Uterine smooth muscle cell (primary cell): ENCODE measurements around the gene PIAS3. TPM values are rescaled to one million over a fixed set of nuclear protein-coding genes. Genes with fewer than 3 reads are reported as not detected.

Experiments used
- total RNA-seq: library from RNA; depleted of rRNA; stranded (reverse); fragments of >200 nt; gene quantifications from 2 replicates; pipeline ENCODE4 v1.2.3, GENCODE V29; 2014

PIAS3 gene
- 6.3 and 7.7 TPM in 2 replicates for total RNA-seq

GRCh38 chr1:145858901-145859490 is at the start of gene PIAS3:
PIAS3 (minus strand) TSS chr1:145859081; CDS start chr1:145858990, 91 bp downstream.

GRCh38 chr1:145885738-145886287 is 26.9 kb upstream of the PIAS3 start, which contains the start of gene ANKRD35:
ANKRD35 (minus strand) TSS chr1:145885866; CDS start chr1:145885758, 108 bp downstream.

GRCh38 chr1:145845514-145846161 is 13.2 kb downstream of the PIAS3 start, which contains the start of gene NUDT17:
NUDT17 (plus strand) TSS chr1:145845630; CDS start chr1:145845641, 11 bp downstream.

GRCh38 chr1:145823565-145824498 is 35.0 kb downstream of the PIAS3 start, which contains the start of the genes POLR3C and RNF115:
POLR3C (plus strand) TSS chr1:145824200; CDS start chr1:145825777, 1,577 bp downstream.
RNF115 (minus strand) TSS chr1:145824095; CDS start chr1:145823873, 222 bp downstream.

Other genes with a start within 250 kb of the PIAS3 start
- 0.50 and 1.00 TPM in 2 replicates for gene PDZK1, start 151.7 kb downstream of the PIAS3 start, total RNA-seq
- gene CD160, start 139.6 kb downstream of the PIAS3 start, total RNA-seq: 0.12 TPM in 1 of 2 replicates, not detected in the other
- 19.9 and 24.3 TPM in 2 replicates for gene RNF115, start 35.0 kb downstream of the PIAS3 start, total RNA-seq
- gene POLR3C, start 34.9 kb downstream of the PIAS3 start, total RNA-seq: 42.9 and 49.2 TPM in 2 replicates
- gene NUDT17, start 13.5 kb downstream of the PIAS3 start, total RNA-seq: 2.7 and 3.3 TPM in 2 replicates
- gene ANKRD35, start 26.8 kb upstream of the PIAS3 start, total RNA-seq: 2.1 and 2.5 TPM in 2 replicates
- gene ITGA10, start 51.0 kb upstream of the PIAS3 start, total RNA-seq: 0.37 and 1.2 TPM in 2 replicates
- 23.7 and 29.0 TPM in 2 replicates for gene PEX11B, start 59.6 kb upstream of the PIAS3 start, total RNA-seq
- 110 and 207 TPM in 2 replicates for gene RBM8A, start 68.4 kb upstream of the PIAS3 start, total RNA-seq
- gene LIX1L, start 98.9 kb upstream of the PIAS3 start, total RNA-seq: 17.6 and 19.5 TPM in 2 replicates
- 0.33 and 0.50 TPM in 2 replicates for gene ANKRD34A, start 105.5 kb upstream of the PIAS3 start, total RNA-seq
- 16.8 and 18.2 TPM in 2 replicates for gene POLR3GL, start 105.6 kb upstream of the PIAS3 start, total RNA-seq
- gene TXNIP, start 137.5 kb upstream of the PIAS3 start, total RNA-seq: 4.5 and 6.1 TPM in 2 replicates
- gene HJV, start 162.7 kb upstream of the PIAS3 start, total RNA-seq: not detected in 2 replicates